ENCODE results near the gene RREB1.

The RREB1 gene

GRCh38 chr6:7071405-7071804 lies 36.4 kb upstream of the RREB1 start:
- no peak for DNase-seq (ENCODE audit: low read depth)
- H3K4me3 ChIP-seq (ENCODE audit: control insufficient read depth, low read depth, low read length) = no peak overlapping the region

GRCh38 chr6:7073082-7073820 lies 34.5 kb upstream of the RREB1 start:
- no peak for DNase-seq (ENCODE audit: low read depth)

More at GRCh38 chr6:7071405-7071804, 36.4 kb upstream of the RREB1 start:
- no peak for TF ChIP-seq CTCF (IDR thresholded peaks at IDR 0.05; ENCODE audit: control insufficient read depth, insufficient read depth, low read depth, low read length, missing control alignments)

GRCh38 chr6:7073821-7074525 lies 33.8 kb upstream of the RREB1 start:
- no peak for TF ChIP-seq CTCF (IDR thresholded peaks at IDR 0.05; ENCODE audit: control insufficient read depth, insufficient read depth, low read depth, low read length, missing control alignments)
- DNase-seq (ENCODE audit: low read depth) = no peak
- H3K4me3 ChIP-seq (ENCODE audit: control insufficient read depth, low read depth, low read length) = no peak overlapping the region

More at GRCh38 chr6:7073082-7073820, 34.5 kb upstream of the RREB1 start:
- no peak overlapping the region for H3K4me3 ChIP-seq (ENCODE audit: control insufficient read depth, low read depth, low read length)
- TF ChIP-seq CTCF (IDR thresholded peaks at IDR 0.05; ENCODE audit: control insufficient read depth, insufficient read depth, low read depth, low read length, missing control alignments) = no peak

- no peak for TF ChIP-seq CTCF (IDR thresholded peaks at IDR 0.05; ENCODE audit: control insufficient read depth, insufficient read depth, low read depth, low read length, missing control alignments)
- DNase-seq (ENCODE audit: low read depth) = no peak
- H3K4me3 ChIP-seq (ENCODE audit: control insufficient read depth, low read depth, low read length) = no peak overlapping the region
These were observed 32.9 kb upstream of the RREB1 start for GRCh38 chr6:7074870-7075269.

- no peak for TF ChIP-seq CTCF (IDR thresholded peaks at IDR 0.05; ENCODE audit: control insufficient read depth, insufficient read depth, low read depth, low read length, missing control alignments)
- no peak overlapping the region for H3K4me3 ChIP-seq (ENCODE audit: control insufficient read depth, low read depth, low read length)
- DNase-seq (ENCODE audit: low read depth) = no peak
These were observed 32.3 kb upstream of the RREB1 start for GRCh38 chr6:7075341-7076000.

GRCh38 chr6:7077856-7078255 lies 29.9 kb upstream of the RREB1 start:
- H3K4me3 ChIP-seq (ENCODE audit: control insufficient read depth, low read depth, low read length) = no peak overlapping the region
- TF ChIP-seq CTCF (IDR thresholded peaks at IDR 0.05; ENCODE audit: control insufficient read depth, insufficient read depth, low read depth, low read length, missing control alignments) = no peak
- DNase-seq (ENCODE audit: low read depth) = no peak

Data from AG09309 (cell line).